ENCODE results near the gene LRRC7.

- no peak for TF ChIP-seq EZH2 (optimal IDR thresholded peaks at IDR 0.05; ENCODE audit: low read depth, low read length)
- no peak for TF ChIP-seq EZH2phosphoT487 (IDR thresholded peaks at IDR 0.05; ENCODE audit: low read length)
- TF ChIP-seq, protein P1, sequence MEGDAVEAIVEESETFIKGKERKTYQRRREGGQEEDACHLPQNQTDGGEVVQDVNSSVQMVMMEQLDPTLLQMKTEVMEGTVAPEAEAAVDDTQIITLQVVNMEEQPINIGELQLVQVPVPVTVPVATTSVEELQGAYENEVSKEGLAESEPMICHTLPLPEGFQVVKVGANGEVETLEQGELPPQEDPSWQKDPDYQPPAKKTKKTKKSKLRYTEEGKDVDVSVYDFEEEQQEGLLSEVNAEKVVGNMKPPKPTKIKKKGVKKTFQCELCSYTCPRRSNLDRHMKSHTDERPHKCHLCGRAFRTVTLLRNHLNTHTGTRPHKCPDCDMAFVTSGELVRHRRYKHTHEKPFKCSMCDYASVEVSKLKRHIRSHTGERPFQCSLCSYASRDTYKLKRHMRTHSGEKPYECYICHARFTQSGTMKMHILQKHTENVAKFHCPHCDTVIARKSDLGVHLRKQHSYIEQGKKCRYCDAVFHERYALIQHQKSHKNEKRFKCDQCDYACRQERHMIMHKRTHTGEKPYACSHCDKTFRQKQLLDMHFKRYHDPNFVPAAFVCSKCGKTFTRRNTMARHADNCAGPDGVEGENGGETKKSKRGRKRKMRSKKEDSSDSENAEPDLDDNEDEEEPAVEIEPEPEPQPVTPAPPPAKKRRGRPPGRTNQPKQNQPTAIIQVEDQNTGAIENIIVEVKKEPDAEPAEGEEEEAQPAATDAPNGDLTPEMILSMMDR (IDR thresholded peaks at IDR 0.05; ENCODE audit: low read length): no peak
Observed at GRCh38 chr1:69993810-69994209, 426.1 kb downstream of the LRRC7 start.
